NB4 (cell line): Measurements from ENCODE around the gene PDE4D.

Experiments
- POLR2A ChIP-seq: IDR thresholded peaks from 2 replicates; pipeline ENCODE4 v1.6.1; 2011; ENCODE audit warnings: mild to moderate bottlenecking; ENCODE audit not compliant: insufficient read length; ENCODE audit errors: extremely low read depth
- TF ChIP-seq, protein P1 (sequence below): IDR thresholded peaks from one replicate; pipeline ENCODE4 v1.5.1; 2012; ENCODE audit warnings: low read depth, low read length
- TF ChIP-seq, protein P2 (sequence below): IDR thresholded peaks from 2 replicates; pipeline ENCODE4 v1.6.1; 2011; ENCODE audit warnings: low read depth, low read length

DNA sequence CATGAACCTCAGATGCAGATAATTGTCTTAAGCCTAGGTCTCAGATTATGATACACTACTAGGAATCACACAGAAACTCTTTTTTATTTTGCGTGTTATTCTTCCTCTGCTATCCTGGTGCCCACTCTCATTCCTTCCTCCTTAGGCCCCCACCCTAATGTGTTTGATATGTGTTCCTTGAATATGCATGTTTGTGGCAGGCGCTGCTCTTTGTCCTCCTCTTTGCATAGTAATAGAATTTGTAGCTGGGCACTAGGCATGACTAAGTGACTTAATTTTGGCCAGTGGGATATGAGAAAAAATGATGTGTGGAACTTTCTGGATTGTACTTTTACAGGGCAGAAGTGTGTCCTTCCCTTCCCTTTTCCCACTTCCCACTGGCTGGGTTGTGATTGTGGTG lies 965.6 kb downstream of the PDE4D start:
- TF ChIP-seq, protein P1, sequence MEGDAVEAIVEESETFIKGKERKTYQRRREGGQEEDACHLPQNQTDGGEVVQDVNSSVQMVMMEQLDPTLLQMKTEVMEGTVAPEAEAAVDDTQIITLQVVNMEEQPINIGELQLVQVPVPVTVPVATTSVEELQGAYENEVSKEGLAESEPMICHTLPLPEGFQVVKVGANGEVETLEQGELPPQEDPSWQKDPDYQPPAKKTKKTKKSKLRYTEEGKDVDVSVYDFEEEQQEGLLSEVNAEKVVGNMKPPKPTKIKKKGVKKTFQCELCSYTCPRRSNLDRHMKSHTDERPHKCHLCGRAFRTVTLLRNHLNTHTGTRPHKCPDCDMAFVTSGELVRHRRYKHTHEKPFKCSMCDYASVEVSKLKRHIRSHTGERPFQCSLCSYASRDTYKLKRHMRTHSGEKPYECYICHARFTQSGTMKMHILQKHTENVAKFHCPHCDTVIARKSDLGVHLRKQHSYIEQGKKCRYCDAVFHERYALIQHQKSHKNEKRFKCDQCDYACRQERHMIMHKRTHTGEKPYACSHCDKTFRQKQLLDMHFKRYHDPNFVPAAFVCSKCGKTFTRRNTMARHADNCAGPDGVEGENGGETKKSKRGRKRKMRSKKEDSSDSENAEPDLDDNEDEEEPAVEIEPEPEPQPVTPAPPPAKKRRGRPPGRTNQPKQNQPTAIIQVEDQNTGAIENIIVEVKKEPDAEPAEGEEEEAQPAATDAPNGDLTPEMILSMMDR = no peak
- TF ChIP-seq POLR2A = no peak
- TF ChIP-seq, protein P2, sequence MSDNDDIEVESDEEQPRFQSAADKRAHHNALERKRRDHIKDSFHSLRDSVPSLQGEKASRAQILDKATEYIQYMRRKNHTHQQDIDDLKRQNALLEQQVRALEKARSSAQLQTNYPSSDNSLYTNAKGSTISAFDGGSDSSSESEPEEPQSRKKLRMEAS = no peak
